Esophagus squamous epithelium (tissue), 5 donors: Measurements from ENCODE around the gene RUNX1. TPM values are rescaled to one million over a fixed set of nuclear protein-coding genes. Genes with fewer than 3 reads are reported as not detected.

Source experiments
- DNase-seq: peaks from one replicate; lab custom pipeline; 2025; lab: John Stamatoyannopoulos, UW
- H3K27ac ChIP-seq, 4 donors: fragments of 200-600 bp; sonication (generic); one replicate each; pipeline ENCODE4 v1.5.1; 2016 to 2019; ENCODE audit warnings: mild to moderate bottlenecking in 1 of 4
- H3K27me3 ChIP-seq, 4 donors: fragments of 200-600 bp; sonication (generic); 1 replicate in 3 of 4; 2 replicates in 1 of 4; pipeline versions ENCODE4 v1.5.1 to v1.6.0; 2017 to 2021; ENCODE audit warnings: antibody characterized with exemption in 1 of 4
- H3K36me3 ChIP-seq, 3 donors: fragments of 200-600 bp; sonication (generic); one replicate each; pipeline ENCODE4 v1.5.1; 2016 to 2019
- H3K4me1 ChIP-seq, 3 donors: fragments of 200-600 bp; sonication (generic); one replicate each; pipeline ENCODE4 v1.5.1; 2017 to 2019
- H3K4me3 ChIP-seq, 4 donors: fragments of 200-600 bp; sonication (generic); 1 replicate in 3 of 4; 2 replicates in 1 of 4; pipeline ENCODE4 v1.5.1; 2016 to 2019; ENCODE audit warnings: mild to moderate bottlenecking in 2 of 4, moderate library complexity in 1 of 4
- H3K9me3 ChIP-seq, 3 donors: fragments of 200-600 bp; sonication (generic); one replicate each; pipeline ENCODE4 v1.5.1; 2016 to 2019
- CTCF ChIP-seq, 6 experiments: fragments of 450-650 bp in 4 of 6; fragments of 200-600 bp in 2 of 6; sonication (generic) in 2 of 6; IDR thresholded peaks; one replicate each; pipeline ENCODE4 v1.5.1; 2016 to 2019; ENCODE audit warnings: antibody characterized with exemption in 6 of 6, mild to moderate bottlenecking in 4 of 6, moderate library complexity in 4 of 6
- POLR2A ChIP-seq, 4 donors: fragments of 450-650 bp; IDR thresholded peaks; one replicate each; pipeline ENCODE4 v1.6.1; 2017; ENCODE audit warnings: antibody characterized with exemption in 4 of 4, mild to moderate bottlenecking in 4 of 4, moderate library complexity in 3 of 4
- WGBS, 2 donors: methylation state at CpG; one replicate each; pipeline ENCODE4 v1.1.5; 2018; 5-methylcytosine and 5-hydroxymethylcytosine counted together
- intact Hi-C: fragments of 100-400 bp; cut with DNase I; formaldehyde crosslinking; loops from one replicate; pipeline ENCODE4 v1.15.0; 2022
- total RNA-seq, 4 donors: library from RNA; depleted of rRNA; stranded (reverse); fragments of >200 nt; gene quantifications; one replicate each; pipeline ENCODE4 v1.1.0, GENCODE V29; 2016
- donor health status: DM: yes; HTN: yes; CAD: no.

Gene RUNX1
- total RNA-seq, 4 donors from 2014 or later: 8.2 to 25.4 (median 18.3) TPM

- H3K36me3 ChIP-seq: no peaks in the 10 kb centered on the region
- WGBS, 2 donors: 19 to 22% methylated on average over 5 to 7 of the region's 14 CpGs
- no peak for DNase-seq
- peak overlapping the region; percentile 67 to 82 (median 73) for H3K4me3 ChIP-seq
- TF ChIP-seq CTCF (IDR thresholded peaks at IDR 0.05) (no peak), POLR2A (IDR thresholded peaks at IDR 0.05) (no peak)
- H3K4me1 ChIP-seq: peaks cover 3 to 54% (median 6%) of the 10 kb centered on the region in 3 donors
- peaks cover 0 to 75% (median 4%) of the 10 kb centered on the region in 4 donors for H3K27me3 ChIP-seq
- H3K9me3 ChIP-seq: no peaks in the 10 kb centered on the region
- H3K27ac ChIP-seq: peak overlapping the region; percentile 95 to 97 (median 97)
- intact Hi-C loops: loop anchor here (10.0 kb wide), 1 partner anchor 154 kb away; the partner anchor contains the start of gene RUNX1
These were observed 158.7 kb downstream of the RUNX1 start for GRCh38 chr21:34890470-34890723.

- H3K27ac ChIP-seq: peak overlapping the region; percentile 95 to 97 (median 97)
- intact Hi-C loops: loop anchor here (5.0 to 10.0 kb wide), 2 partner anchors 155 to 507 kb away; partner anchors contain the start of gene RUNX1
- H3K4me1 ChIP-seq: peaks cover 3 to 59% (median 6%) of the 10 kb centered on the region in 3 donors
- no peaks in the 10 kb centered on the region for H3K36me3 ChIP-seq
- TF ChIP-seq POLR2A (IDR thresholded peaks at IDR 0.05) (peak in 2 of 4 donors; percentile 21 to 45), CTCF (IDR thresholded peaks at IDR 0.05) (peak; percentile 71 to 98 (median 94))
- H3K9me3 ChIP-seq: no peaks in the 10 kb centered on the region
- H3K27me3 ChIP-seq: peaks cover 0 to 75% (median 4%) of the 10 kb centered on the region in 4 donors
- no peak for DNase-seq
- peak overlapping the region; percentile 67 to 82 (median 73) for H3K4me3 ChIP-seq
- 60% methylated on average over 1 of the region's 98 CpGs; no CpG with 5 or more reads in 1 of the 2 donors for WGBS, 2 donors
These were observed 159.2 kb downstream of the RUNX1 start for GRCh38 chr21:34889676-34890469.

GRCh38 chr21:34889320-34889675 lies 159.8 kb downstream of the RUNX1 start:
- no peak for DNase-seq
- no CpG with 5 or more reads among the region's 45 CpGs for WGBS, 2 donors
- TF ChIP-seq POLR2A (IDR thresholded peaks at IDR 0.05) (no peak), CTCF (IDR thresholded peaks at IDR 0.05) (no peak)
- Histone ChIP-seq H3K4me3 (peak overlapping the region; percentile 67 to 82 (median 73)), H3K27me3 (peaks cover 0 to 76% (median 4%) of the 10 kb centered on the region in 4 donors), H3K27ac (peak overlapping the region; percentile 95 to 97 (median 97)), H3K9me3 (no peaks in the 10 kb centered on the region), H3K36me3 (no peaks in the 10 kb centered on the region), H3K4me1 (peaks cover 3 to 65% (median 8%) of the 10 kb centered on the region in 3 donors)
- intact Hi-C loops: loop anchor here (5.0 kb wide), 1 partner anchor 508 kb away; no protein-coding TSS in a partner anchor

- peaks cover 0 to 75% (median 4%) of the 10 kb centered on the region in 4 donors for H3K27me3 ChIP-seq
- peak overlapping the region; percentile 67 to 82 (median 73) for H3K4me3 ChIP-seq
- intact Hi-C loops: loop anchor here (5.0 kb wide), 1 partner anchor 509 kb away; no protein-coding TSS in a partner anchor
- H3K36me3 ChIP-seq: no peaks in the 10 kb centered on the region
- peak overlapping the region; percentile 95 to 97 (median 97) for H3K27ac ChIP-seq
- peak; percentile 58 for DNase-seq
- H3K9me3 ChIP-seq: no peaks in the 10 kb centered on the region
- WGBS, 2 donors: 0% methylated on average over 15 to 26 of the region's 96 CpGs
- peak in 3 of 4 donors; percentile 76 to 98 (median 96) for TF ChIP-seq POLR2A (IDR thresholded peaks at IDR 0.05)
- peak in 2 of 6 experiments; percentile 8 to 15 for TF ChIP-seq CTCF (IDR thresholded peaks at IDR 0.05)
- H3K4me1 ChIP-seq: peaks cover 3 to 70% (median 14%) of the 10 kb centered on the region in 3 donors
These were observed 160.4 kb downstream of the RUNX1 start for GRCh38 chr21:34888569-34889319.
